K562 (cell line): ENCODE data around the gene RUVBL1. TPM values are rescaled to one million over a fixed set of nuclear protein-coding genes. Genes with fewer than 3 reads are reported as not detected.
A peak's percentile ranks its signal among the peaks of the same experiment; 100 is the strongest.

Source experiments
- ATAC-seq: fragments of 200-7000 bp; cut with Tn5 transposase; 3 replicates; pipeline ENCODE4 v1.9.1; 2020; ENCODE audit warnings: moderate library complexity
- BruUV-seq: library from RNA; stranded (reverse); fragments of 400-500 nt; replicated peaks from 2 replicates; lab custom pipeline; 2021; lab: Mats Ljungman, UMichigan
- CTCF ChIA-PET: fragments of 300-600 bp; formaldehyde crosslinking; extraction: SDS; loops from one replicate; lab custom pipeline; 2021; ENCODE audit warnings: low intra/inter-chr PET ratio; lab: Yijun Ruan, JAX
- POLR2A ChIA-PET: fragments of 300-600, 350-650 bp; sonication (Branson Sonifier 250); formaldehyde crosslinking; extraction: SDS; loops from one replicate; lab custom pipeline; 2021; ENCODE audit warnings: antibody characterized with exemption, inconsistent platforms; lab: Yijun Ruan, JAX
- DNase-seq, 4 experiments: peaks; one replicate each; pipeline versions ENCODE4 v3.0.0 to v3.0.0-alpha.2; 2011 to 2018; ENCODE audit warnings: low spot score in 3 of 4, mixed read lengths in 3 of 4; ENCODE audit errors: extremely low read depth in 1 of 4
- FAIRE-seq: peaks from 2 replicates; lab custom pipeline; 2011; peaks lifted over from hg19 to GRCh38; lab: Jason Lieb, UNC
- H2AFZ ChIP-seq: 2 replicates; pipeline ENCODE4 v1.6.0; 2011; ENCODE audit warnings: low read depth, low read length, control low read depth, inconsistent platforms
- H3K27ac ChIP-seq: fragments of 200-600 bp; 3 replicates; pipeline ENCODE4 v1.8.0; 2011; ENCODE audit warnings: low read depth, mild to moderate bottlenecking, control low read depth, inconsistent platforms, low read length, moderate library complexity, mixed read lengths; ENCODE audit errors: extremely low read depth
- H3K27me3 ChIP-seq, 2 experiments: fragments of 300-600 bp in 1 of 2; 2 replicates in 1 of 2; 3 replicates in 1 of 2; pipeline versions ENCODE4 v1.6.0 to v1.8.0; 2011; ENCODE audit warnings: inconsistent platforms in 2 of 2, low read length in 2 of 2, mild to moderate bottlenecking in 1 of 2, mixed read lengths in 1 of 2, moderate library complexity in 1 of 2; ENCODE audit not compliant: control insufficient read depth in 2 of 2, insufficient read depth in 2 of 2
- H3K36me3 ChIP-seq: fragments of 300-600 bp; 3 replicates; pipeline ENCODE4 v1.8.0; 2011; ENCODE audit warnings: mild to moderate bottlenecking, low read length, inconsistent platforms; ENCODE audit not compliant: control insufficient read depth, insufficient read depth
- H3K4me1 ChIP-seq, 2 experiments: fragments of 200-600 bp in 1 of 2; replicated peaks in 1 of 2; 2 replicates in 1 of 2; 3 replicates in 1 of 2; pipeline versions ENCODE4 v1.5.1 to v1.8.0; 2011; ENCODE audit warnings: inconsistent platforms in 2 of 2, low read length in 2 of 2, mild to moderate bottlenecking in 1 of 2, mixed read lengths in 1 of 2, moderate library complexity in 1 of 2; ENCODE audit not compliant: control insufficient read depth in 2 of 2, insufficient read depth in 2 of 2
- H3K4me2 ChIP-seq: 2 replicates; pipeline ENCODE4 v1.6.1; 2011; ENCODE audit warnings: low read length, control low read depth, inconsistent platforms, mixed read lengths; ENCODE audit not compliant: insufficient read depth
- H3K4me3 ChIP-seq: fragments of 200-600 bp; sonication (generic), shearing (Covaris generic); 2 replicates; pipeline ENCODE4 v1.5.1; 2016; ENCODE audit warnings: control low read depth, inconsistent platforms
- H3K79me2 ChIP-seq: fragments of 200-600 bp; 3 replicates; pipeline ENCODE4 v1.8.0; 2011; ENCODE audit warnings: low read length, inconsistent platforms; ENCODE audit not compliant: control insufficient read depth, insufficient read depth
- H3K9ac ChIP-seq, 2 experiments: 2 replicates each; pipeline versions ENCODE4 v1.6.0 to v1.6.1; 2011; ENCODE audit warnings: low read depth in 2 of 2, low read length in 2 of 2, control low read depth in 1 of 2, inconsistent platforms in 1 of 2, mild to moderate bottlenecking in 1 of 2, mixed read lengths in 1 of 2; ENCODE audit not compliant: insufficient read depth in 1 of 2
- H3K9me1 ChIP-seq: one replicate; pipeline ENCODE4 v1.6.0; 2011; ENCODE audit warnings: inconsistent platforms, mild to moderate bottlenecking, low read length, moderate library complexity; ENCODE audit not compliant: control insufficient read depth, insufficient read depth
- H3K9me3 ChIP-seq: replicated peaks from 2 replicates; pipeline ENCODE4 v1.5.1; 2011; ENCODE audit warnings: low read depth, low read length, inconsistent platforms; ENCODE audit not compliant: control insufficient read depth, insufficient read depth
- H4K20me1 ChIP-seq: replicated peaks from 2 replicates; pipeline ENCODE4 v1.6.1; 2011; ENCODE audit warnings: low read length, inconsistent platforms, mixed read lengths; ENCODE audit not compliant: control insufficient read depth, insufficient read depth
- HINFP ChIP-seq: fragments of 450-650 bp; conservative IDR thresholded peaks from 2 replicates; pipeline ENCODE4 v1.6.1; 2016; ENCODE audit warnings: missing genetic modification characterization, low read depth, mild to moderate bottlenecking, control low read depth, missing compliant biosample characterization
- KAT7 ChIP-seq: sonication (generic); formaldehyde crosslinking; IDR thresholded peaks from 2 replicates; pipeline ENCODE4 v1.8.0; 2022; ENCODE audit warnings: missing genetic modification reagents, mild to moderate bottlenecking, borderline replicate concordance
- WGBS: fragments of 100-300 bp; shearing (Covaris generic); methylation state at CpG from one replicate; pipeline ENCODE4 v1.1.6; 2016; ENCODE audit warnings: low coverage, mixed read lengths; ENCODE audit not compliant: insufficient coverage; ENCODE audit errors: missing lambda C conversion rate; 5-methylcytosine and 5-hydroxymethylcytosine counted together
- in situ Hi-C: fragments of 300-500 bp; cut with MboI; formaldehyde crosslinking; loops from 4 replicates; pipeline ENCODE4 v1.15.0; 2018; ENCODE audit warnings: inconsistent platforms, mixed read lengths
- intact Hi-C: fragments of 100-400 bp; cut with micrococcal nuclease; formaldehyde crosslinking; loops from 2 replicates; pipeline ENCODE4 v1.14.2; 2022
- polyA plus RNA-seq, 8 experiments: library from polyadenylated mRNA; depleted of rRNA in 4 of 8; stranded (reverse) in 5 of 8; unstranded in 3 of 8; fragments of >200 nt; fragmentation: Nextera tagmentation in 2 of 8; fragmentation: Illumina TruSeq in 1 of 8; extraction: Ambion mirVana in 2 of 8; extraction: Trizol in 1 of 8; gene quantifications; 2 replicates each; pipeline versions ENCODE4 v1.2.1 to v1.2.3, GENCODE V29; 2011 to 2014; ENCODE audit warnings: inconsistent platforms in 1 of 8, missing spikeins in 1 of 8
- total RNA-seq, 7 experiments: library from RNA; depleted of rRNA in 6 of 7; stranded (reverse); fragments of >200 nt in 6 of 7; fragmentation: Illumina TruSeq in 2 of 7; extraction: Trizol in 2 of 7; gene quantifications; 2 replicates each; pipeline versions ENCODE4 v1.2.1 to v1.2.3, GENCODE V29; 2011 to 2021; ENCODE audit warnings: low replicate concordance in 1 of 7

RUVBL1 gene
- total and polyA plus RNA-seq, 9 of the 15 experiments (the other 6 are each of a cell fraction or from before 2014, with no cell fraction given): 20.7 to 147 (median 113) TPM

DNA sequence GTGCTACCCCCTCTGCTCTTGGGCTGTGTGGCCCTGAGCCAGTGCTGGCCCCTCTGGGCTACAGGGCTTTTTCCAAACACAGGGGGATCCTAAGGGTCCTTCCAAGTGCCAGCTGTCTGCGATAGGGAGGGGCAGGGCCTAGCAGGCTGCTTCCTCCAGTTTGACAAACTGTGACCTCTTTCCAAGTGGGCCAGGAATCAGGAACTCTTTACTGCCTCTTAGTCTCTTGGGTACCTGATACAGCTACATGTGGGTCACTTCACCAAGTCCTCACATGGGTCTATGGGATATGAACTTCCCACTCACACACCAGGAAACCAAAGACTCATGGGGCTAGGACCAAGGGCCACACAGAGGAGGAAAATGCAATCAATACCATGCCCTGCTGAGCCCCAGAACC, 45.9 kb downstream of the RUVBL1 start:
- FAIRE-seq: no peak
- H3K9me3 ChIP-seq: no peaks in the 10 kb centered on the region
- peaks cover 30% of the 10 kb centered on the region; the same call in 2 of the 3 replicates for H3K79me2 ChIP-seq
- H3K36me3 ChIP-seq: peaks cover 72% of the 10 kb centered on the region
- BruUV-seq: no TSS peak
- no peak for DNase-seq
- peaks cover 10% of the 10 kb centered on the region; the same call in 1 of the 2 replicates for H4K20me1 ChIP-seq
- H2AFZ ChIP-seq: peak overlapping the region; percentile 55; the same call in 1 of the 2 replicates
- H3K27me3 ChIP-seq: no peaks in the 10 kb centered on the region
- peaks cover 41 to 56% of the 10 kb centered on the region in 2 experiments for H3K4me1 ChIP-seq
- H3K9me1 ChIP-seq: peaks cover 3% of the 10 kb centered on the region
- no CpG with 5 or more reads among the region's 1 CpG for WGBS
- no peak for ATAC-seq
- CTCF ChIA-PET: no interaction called here
- intact Hi-C loops: loop anchor here (2.0 to 10.0 kb wide), 2 partner anchors 47 to 417 kb away; partner anchors contain the start of gene GATA2
- peak overlapping the region; percentile 96 for H3K27ac ChIP-seq
- TF ChIP-seq HINFP (tag): no peak
- peak; percentile 42; the same call in 1 of the 2 replicates for TF ChIP-seq KAT7 (CRISPR knock-in tag)
- H3K4me3 ChIP-seq: peak overlapping the region; percentile 47; the same call in 1 of the 2 replicates
- H3K4me2 ChIP-seq: peak overlapping the region; percentile 78
- peak overlapping the region; percentile 62 to 89 for H3K9ac ChIP-seq
- POLR2A ChIA-PET: interaction anchor here (0.7 to 1.1 kb wide), 3 partner anchors 18 to 51 kb away, joined by 3 to 4 read pairs (median 3); no protein-coding TSS in a partner anchor
- in situ Hi-C loops: no loop called here
